K562 (cell line): ENCODE measurements around the gene DHX38.

ENCODE experiments used
- E2F5 ChIP-seq: sonication (generic); formaldehyde crosslinking; IDR thresholded peaks from 2 replicates; pipeline ENCODE4 v1.8.0; 2022; ENCODE audit warnings: mild to moderate bottlenecking, missing genetic modification reagents
- RFX1 ChIP-seq: fragments of 450-650 bp; IDR thresholded peaks from 2 replicates; pipeline ENCODE4 v1.6.1; 2016; ENCODE audit warnings: mild to moderate bottlenecking, moderate library complexity
- SMC3 ChIP-seq: conservative IDR thresholded peaks from 2 replicates; pipeline ENCODE4 v1.6.1; 2011; ENCODE audit warnings: low read depth, low read length, improper control_type of control experiment; ENCODE audit not compliant: insufficient read depth

GRCh38 chr16:72131036-72131435 lies 37.4 kb downstream of the DHX38 start:
- no peak for TF ChIP-seq SMC3
- no peak for TF ChIP-seq E2F5 (CRISPR knock-in tag)
- TF ChIP-seq RFX1 = no peak
